GM12878 (cell line): ENCODE measurements around the gene APPBP2. TPM values are rescaled to one million over a fixed set of nuclear protein-coding genes. Genes with fewer than 3 reads are reported as not detected.

Source experiments
- ATAC-seq: fragments of 200-7000 bp; cut with Tn5 transposase; 3 replicates; pipeline ENCODE4 v1.9.1; 2020; ENCODE audit warnings: mild to moderate bottlenecking, moderate library complexity
- BruUV-seq: library from RNA; stranded (reverse); fragments of 400-500 nt; replicated peaks from 2 replicates; lab custom pipeline; 2021; lab: Mats Ljungman, UMichigan
- CTCF ChIA-PET: fragments of 300-600 bp; sonication (Branson Sonifier 250); formaldehyde crosslinking; extraction: SDS; loops from one replicate; lab custom pipeline; 2021; ENCODE audit warnings: inconsistent platforms; lab: Yijun Ruan, JAX
- POLR2A ChIA-PET: fragments of 350-600 bp; formaldehyde crosslinking; extraction: SDS; loops from one replicate; lab custom pipeline; 2021; ENCODE audit warnings: inconsistent platforms; lab: Charles Lee
- RAD21 ChIA-PET: fragments of 300-600 bp; sonication (Branson Sonifier 250); formaldehyde crosslinking; loops from one replicate; lab custom pipeline; 2023; ENCODE audit warnings: antibody characterized with exemption; ENCODE audit not compliant: unreplicated experiment; lab: Charles Lee
- SMC1A ChIA-PET: fragments of 300-600 bp; sonication (Branson Sonifier 250); formaldehyde crosslinking; loops from one replicate; lab custom pipeline; 2023; ENCODE audit not compliant: unreplicated experiment, uncharacterized antibody; lab: Charles Lee
- DNase-seq: peaks from one replicate; pipeline ENCODE4 v3.0.0-alpha.2; 2011; ENCODE audit warnings: low read depth, low spot score
- FAIRE-seq: peaks from 3 replicates; lab custom pipeline; 2011; peaks lifted over from hg19 to GRCh38; lab: Jason Lieb, UNC
- H2AFZ ChIP-seq: 2 replicates; pipeline ENCODE4 v1.6.0; 2011; ENCODE audit warnings: low read depth, low read length, control low read depth; ENCODE audit not compliant: control insufficient read depth
- H3K27ac ChIP-seq: 2 replicates; pipeline ENCODE4 v1.5.1; 2011; ENCODE audit warnings: control low read depth; ENCODE audit not compliant: control insufficient read depth, insufficient read depth
- H3K27me3 ChIP-seq, 2 experiments: replicated peaks in 1 of 2; 2 replicates each; pipeline versions ENCODE4 v1.6.0 to v1.6.1; 2011; ENCODE audit warnings: low read length in 1 of 2; ENCODE audit not compliant: control insufficient read depth in 2 of 2, insufficient read depth in 2 of 2
- H3K36me3 ChIP-seq, 2 experiments: 2 replicates each; pipeline ENCODE4 v1.5.1; 2011; ENCODE audit warnings: low read length in 1 of 2; ENCODE audit not compliant: control insufficient read depth in 2 of 2, insufficient read depth in 2 of 2
- H3K4me1 ChIP-seq: 2 replicates; pipeline ENCODE4 v1.6.1; 2011; ENCODE audit warnings: mild to moderate bottlenecking, low read length, moderate library complexity, mixed read lengths; ENCODE audit not compliant: control insufficient read depth, insufficient read depth
- H3K4me2 ChIP-seq: 2 replicates; pipeline ENCODE4 v1.6.0; 2011; ENCODE audit warnings: control low read depth; ENCODE audit not compliant: control insufficient read depth, insufficient read depth
- H3K4me3 ChIP-seq: fragments of 200-600 bp; sonication (generic); 2 replicates; pipeline ENCODE4 v1.5.1; 2016
- H3K79me2 ChIP-seq: 2 replicates; pipeline ENCODE4 v1.6.0; 2011; ENCODE audit warnings: low read length; ENCODE audit not compliant: control insufficient read depth, insufficient read depth
- H3K9ac ChIP-seq: 2 replicates; pipeline ENCODE4 v1.8.0; 2011; ENCODE audit warnings: low read length, control low read depth, mixed read lengths; ENCODE audit not compliant: control insufficient read depth, insufficient read depth
- H3K9me3 ChIP-seq: replicated peaks from 3 replicates; pipeline ENCODE4 v1.5.1; 2011; ENCODE audit warnings: mild to moderate bottlenecking, low read length; ENCODE audit not compliant: control insufficient read depth, insufficient read depth
- H4K20me1 ChIP-seq: 2 replicates; pipeline ENCODE4 v1.6.0; 2011; ENCODE audit not compliant: control insufficient read depth, insufficient read depth
- ATF7 ChIP-seq: fragments of 450-650 bp; IDR thresholded peaks from 2 replicates; pipeline ENCODE4 v1.6.1; 2016; ENCODE audit warnings: low read depth, mild to moderate bottlenecking
- BCL11A ChIP-seq: IDR thresholded peaks from 2 replicates; pipeline ENCODE4 v1.6.1; 2011; ENCODE audit warnings: low read depth, low read length
- BMI1 ChIP-seq: fragments of 450-650 bp; IDR thresholded peaks from 2 replicates; pipeline ENCODE4 v1.6.1; 2016; ENCODE audit warnings: mild to moderate bottlenecking, moderate library complexity, borderline replicate concordance
- CTCF ChIP-seq, 3 experiments: IDR thresholded peaks in 2 of 3; conservative IDR thresholded peaks in 1 of 3; 2 replicates each; pipeline ENCODE4 v1.5.1; 2011; ENCODE audit warnings: low read depth in 3 of 3, low read length in 3 of 3, mild to moderate bottlenecking in 3 of 3, control low read depth in 2 of 3, moderate library complexity in 2 of 3, inconsistent platforms in 1 of 3, mixed read lengths in 1 of 3; ENCODE audit not compliant: control insufficient read depth in 2 of 3, insufficient read depth in 1 of 3; ENCODE audit errors: extremely low read depth in 1 of 3
- ESRRA ChIP-seq: IDR thresholded peaks from 2 replicates; pipeline ENCODE4 v1.6.1; 2012; ENCODE audit warnings: mild to moderate bottlenecking, low read length, improper control_type of control experiment
- HDAC2 ChIP-seq: fragments of 200-600 bp; sonication (generic); IDR thresholded peaks from 2 replicates; pipeline ENCODE4 v1.6.1; 2017
- JUNB ChIP-seq: IDR thresholded peaks from 2 replicates; pipeline ENCODE4 v1.6.1; 2016; ENCODE audit warnings: antibody characterized with exemption, mild to moderate bottlenecking
- KAT2A ChIP-seq: conservative IDR thresholded peaks from 2 replicates; pipeline ENCODE4 v1.6.1; 2011; ENCODE audit warnings: low read depth, low read length; ENCODE audit not compliant: control insufficient read depth
- MTA2 ChIP-seq: fragments of 450-650 bp; IDR thresholded peaks from 2 replicates; pipeline ENCODE4 v1.6.1; 2016; ENCODE audit warnings: low read depth, mild to moderate bottlenecking, moderate library complexity
- MYC ChIP-seq: IDR thresholded peaks from 2 replicates; pipeline ENCODE4 v1.6.1; 2011; ENCODE audit warnings: mild to moderate bottlenecking, low read length, moderate library complexity, inconsistent platforms; ENCODE audit not compliant: insufficient read depth, insufficient replicate concordance, insufficient read length, severe bottlenecking
- NR2C2 ChIP-seq: IDR thresholded peaks from 2 replicates; pipeline ENCODE4 v1.6.1; 2011; ENCODE audit warnings: borderline replicate concordance, low read depth; ENCODE audit not compliant: control insufficient read depth, insufficient read length
- RAD51 ChIP-seq: fragments of 450-650 bp; IDR thresholded peaks from 2 replicates; pipeline ENCODE4 v1.6.1; 2016; ENCODE audit warnings: moderate library complexity, mild to moderate bottlenecking, inconsistent platforms
- RELA ChIP-seq: fragments of 450-650 bp; IDR thresholded peaks from 2 replicates; pipeline ENCODE4 v1.8.0; 2014; ENCODE audit warnings: borderline replicate concordance; ENCODE audit not compliant: partially characterized antibody
- SP1 ChIP-seq: IDR thresholded peaks from one replicate; pipeline ENCODE4 v1.6.1; 2011; ENCODE audit warnings: low read depth, low read length
- SUZ12 ChIP-seq: fragments of 200-600 bp; sonication (generic); IDR thresholded peaks from one replicate; pipeline ENCODE4 v1.6.1; 2018; ENCODE audit warnings: antibody characterized with exemption, mild to moderate bottlenecking; ENCODE audit not compliant: unreplicated experiment
- TCF7 ChIP-seq: IDR thresholded peaks from 2 replicates; pipeline ENCODE4 v1.6.1; 2014; ENCODE audit warnings: antibody characterized with exemption, borderline replicate concordance
- YY1 ChIP-seq: IDR thresholded peaks from 2 replicates; pipeline ENCODE4 v1.6.1; 2011; ENCODE audit warnings: low read depth, mild to moderate bottlenecking, low read length
- ZSCAN29 ChIP-seq: fragments of 450-650 bp; IDR thresholded peaks from 2 replicates; pipeline ENCODE4 v1.6.1; 2017; ENCODE audit warnings: mild to moderate bottlenecking, moderate library complexity
- WGBS: methylation state at CpG from one replicate; pipeline ENCODE4 v1.1.6; 2016; ENCODE audit warnings: low lambda C conversion rate; ENCODE audit not compliant: insufficient replicate concordance, insufficient coverage; ENCODE audit errors: missing lambda C conversion rate; 5-methylcytosine and 5-hydroxymethylcytosine counted together
- in situ Hi-C: fragments of 300-500 bp; cut with MboI; formaldehyde crosslinking; loops from 9 replicates; pipeline ENCODE4 v1.14.3; 2018; ENCODE audit warnings: mixed read lengths
- intact Hi-C: fragments of 100-400 bp; cut with micrococcal nuclease; formaldehyde crosslinking; loops from one replicate; pipeline ENCODE4 v1.14.2; 2022; ENCODE audit not compliant: unreplicated experiment
- polyA plus RNA-seq, 11 experiments: library from polyadenylated mRNA; depleted of rRNA in 4 of 11; unstranded in 6 of 11; stranded (reverse) in 5 of 11; fragments of >200 nt; fragmentation: Nextera tagmentation in 4 of 11; fragmentation: Illumina TruSeq in 1 of 11; extraction: Ambion mirVana in 4 of 11; extraction: Trizol in 1 of 11; gene quantifications; 1 replicate in 1 of 11; 2 replicates in 10 of 11; pipeline versions ENCODE4 v1.2.1 to v1.2.3, GENCODE V29; 2011 to 2016; ENCODE audit warnings: inconsistent platforms in 2 of 11, missing spikeins in 2 of 11, low read depth in 1 of 11
- total RNA-seq, 4 experiments: library from RNA; depleted of rRNA in 3 of 4; stranded (reverse); fragments of >200 nt in 3 of 4; fragmentation: Illumina TruSeq in 1 of 4; extraction: Trizol in 1 of 4; gene quantifications; 2 replicates each; pipeline versions ENCODE4 v1.2.1 to v1.2.3, GENCODE V29; 2013 to 2021
- TF ChIP-seq, protein P1 (sequence below): IDR thresholded peaks from 2 replicates; pipeline ENCODE4 v1.6.1; 2011; ENCODE audit warnings: mild to moderate bottlenecking, low read depth, low read length, moderate library complexity; ENCODE audit not compliant: insufficient replicate concordance

Gene APPBP2
- total and polyA plus RNA-seq, 10 of the 15 experiments (the other 5 are each of a cell fraction or from before 2014, with no cell fraction given), result 4.3 to 30.8 (median 13.1) TPM

- Histone ChIP-seq H3K9ac (no peak overlapping the region), H3K4me2 (no peak overlapping the region), H3K9me3 (no peaks in the 10 kb centered on the region; the same call in 2 of the 3 replicates), H3K79me2 (peaks cover 34% of the 10 kb centered on the region), H2AFZ (no peak overlapping the region), H3K4me3 (no peak overlapping the region), H3K4me1 (no peaks in the 10 kb centered on the region), H3K36me3 (no peaks in the 10 kb centered on the region), H3K27me3 (no peaks in the 10 kb centered on the region), H3K27ac (no peak overlapping the region), H4K20me1 (no peaks in the 10 kb centered on the region)
- 100% methylated on average over 3 of the region's 3 CpGs for WGBS
- SMC1A ChIA-PET, result no interaction called here
- POLR2A ChIA-PET, result no interaction called here
- TF ChIP-seq ATF7 (no peak), BCL11A (no peak), JUNB (no peak), MYC (no peak), RAD51 (no peak), CTCF (IDR thresholded peaks at IDR 0.05 in 2 of 3, conservative IDR thresholded peaks at IDR 0.05 in 1 of 3; ENCODE audit: control insufficient read depth in 2 of 3, extremely low read depth in 1 of 3, insufficient read depth in 1 of 3, low read depth in 3 of 3, low read length in 3 of 3) (no peak), MTA2 (no peak), BMI1 (no peak), ZSCAN29 (no peak), HDAC2 (no peak), YY1 (no peak), ESRRA (no peak), SP1 (no peak), RELA (no peak), KAT2A (no peak), NR2C2 (no peak), TCF7 (no peak), SUZ12 (no peak)
- TF ChIP-seq, protein P1, sequence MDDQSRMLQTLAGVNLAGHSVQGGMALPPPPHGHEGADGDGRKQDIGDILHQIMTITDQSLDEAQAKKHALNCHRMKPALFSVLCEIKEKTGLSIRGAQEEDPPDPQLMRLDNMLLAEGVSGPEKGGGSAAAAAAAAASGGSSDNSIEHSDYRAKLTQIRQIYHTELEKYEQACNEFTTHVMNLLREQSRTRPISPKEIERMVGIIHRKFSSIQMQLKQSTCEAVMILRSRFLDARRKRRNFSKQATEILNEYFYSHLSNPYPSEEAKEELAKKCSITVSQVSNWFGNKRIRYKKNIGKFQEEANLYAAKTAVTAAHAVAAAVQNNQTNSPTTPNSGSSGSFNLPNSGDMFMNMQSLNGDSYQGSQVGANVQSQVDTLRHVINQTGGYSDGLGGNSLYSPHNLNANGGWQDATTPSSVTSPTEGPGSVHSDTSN, result no peak
- in situ Hi-C loops (no loop called here), intact Hi-C loops (no loop called here)
- BruUV-seq, result no TSS peak
- DNase-seq (no peak), FAIRE-seq (no peak), ATAC-seq (no peak)
- RAD21 ChIA-PET, result no interaction called here
- CTCF ChIA-PET, result no interaction called here
Observed at GRCh38 chr17:60528828-60529227, 2.8 kb upstream of the APPBP2 start.
